ENCODE results near the gene PDE4B.

DNA sequence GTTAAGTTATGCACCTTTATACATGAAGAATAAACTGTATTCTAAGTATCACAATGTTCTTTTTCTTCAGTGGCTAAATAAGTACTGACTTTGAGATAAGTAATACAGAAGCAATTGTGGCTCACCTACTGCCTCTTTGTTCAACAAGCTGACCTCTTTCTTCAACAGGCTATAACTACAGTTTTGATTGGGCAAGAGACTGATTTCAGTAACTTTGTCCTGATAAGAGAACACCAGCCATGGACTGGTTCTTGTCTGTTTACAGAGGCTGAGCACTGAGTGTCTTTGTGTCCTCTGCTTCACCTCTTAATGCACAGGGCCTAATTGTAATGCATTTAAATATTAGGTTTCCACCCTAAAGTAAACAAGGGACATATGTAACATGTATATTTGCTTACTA lies 34.6 kb upstream of the PDE4B start:
- TF ChIP-seq POLR2A (IDR thresholded peaks at IDR 0.05; ENCODE audit: low read length) (no peak), GATA1 (IDR thresholded peaks at IDR 0.05; ENCODE audit: low read depth, low read length) (no peak)

Measured in erythroblast (primary cell).